PC-9 (cell line): ENCODE results near the gene ITGA8.

Experiments used
- EZH2 ChIP-seq: fragments of 200-600 bp; sonication (generic); IDR thresholded peaks from 2 replicates; pipeline ENCODE4 v1.8.0; 2017; ENCODE audit warnings: antibody characterized with exemption, low read depth
- TF ChIP-seq, protein P1 (sequence below): fragments of 200-600 bp; sonication (generic); conservative IDR thresholded peaks from 2 replicates; pipeline ENCODE4 v1.6.1; 2017; ENCODE audit warnings: mixed run types, antibody characterized with exemption, mild to moderate bottlenecking, moderate library complexity

DNA sequence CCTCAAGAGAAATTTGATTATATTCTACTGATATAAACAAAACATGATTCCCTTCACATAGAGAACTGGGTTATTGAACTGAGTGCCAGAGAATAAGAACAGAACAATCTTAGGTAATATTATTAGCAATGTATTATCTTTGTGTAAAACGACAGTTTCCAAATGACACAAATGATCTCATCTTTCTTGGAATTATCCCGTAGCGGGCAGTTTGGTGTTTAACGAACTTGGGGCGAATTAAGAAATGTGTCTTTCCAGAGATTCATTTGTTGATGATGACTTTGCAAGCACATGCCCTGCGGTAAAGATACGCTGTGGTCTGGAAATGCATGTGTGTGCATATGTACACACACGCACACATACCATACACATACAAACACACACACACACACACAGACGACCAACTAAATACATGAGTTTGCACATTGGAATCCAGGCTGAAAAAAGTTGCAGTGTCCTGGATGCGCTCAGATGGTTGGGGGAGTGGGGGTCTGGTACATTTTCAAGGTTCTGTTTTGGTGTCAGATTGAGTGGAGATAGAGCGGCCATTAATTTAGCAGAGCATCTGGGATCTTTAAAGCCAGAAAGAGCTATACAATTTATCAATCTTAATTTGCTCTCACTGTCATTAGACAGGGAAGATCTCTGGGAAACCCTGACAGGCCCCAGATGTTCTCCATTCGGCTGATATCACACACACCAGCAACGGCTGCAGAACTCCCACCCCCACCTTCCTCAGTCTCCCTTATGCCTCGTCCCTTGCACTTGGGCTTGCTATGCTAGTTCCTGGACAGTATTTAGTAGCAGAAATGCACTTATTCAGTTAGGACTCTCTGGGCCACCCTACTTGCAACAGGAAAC, 236.3 kb downstream of the ITGA8 start:
- TF ChIP-seq, protein P1, sequence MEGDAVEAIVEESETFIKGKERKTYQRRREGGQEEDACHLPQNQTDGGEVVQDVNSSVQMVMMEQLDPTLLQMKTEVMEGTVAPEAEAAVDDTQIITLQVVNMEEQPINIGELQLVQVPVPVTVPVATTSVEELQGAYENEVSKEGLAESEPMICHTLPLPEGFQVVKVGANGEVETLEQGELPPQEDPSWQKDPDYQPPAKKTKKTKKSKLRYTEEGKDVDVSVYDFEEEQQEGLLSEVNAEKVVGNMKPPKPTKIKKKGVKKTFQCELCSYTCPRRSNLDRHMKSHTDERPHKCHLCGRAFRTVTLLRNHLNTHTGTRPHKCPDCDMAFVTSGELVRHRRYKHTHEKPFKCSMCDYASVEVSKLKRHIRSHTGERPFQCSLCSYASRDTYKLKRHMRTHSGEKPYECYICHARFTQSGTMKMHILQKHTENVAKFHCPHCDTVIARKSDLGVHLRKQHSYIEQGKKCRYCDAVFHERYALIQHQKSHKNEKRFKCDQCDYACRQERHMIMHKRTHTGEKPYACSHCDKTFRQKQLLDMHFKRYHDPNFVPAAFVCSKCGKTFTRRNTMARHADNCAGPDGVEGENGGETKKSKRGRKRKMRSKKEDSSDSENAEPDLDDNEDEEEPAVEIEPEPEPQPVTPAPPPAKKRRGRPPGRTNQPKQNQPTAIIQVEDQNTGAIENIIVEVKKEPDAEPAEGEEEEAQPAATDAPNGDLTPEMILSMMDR = no peak
- no peak for TF ChIP-seq EZH2
